ENCODE measurements around the gene CAD. TPM values are rescaled to one million over a fixed set of nuclear protein-coding genes. Genes with fewer than 3 reads are reported as not detected.
A peak's percentile ranks its signal among the peaks of the same experiment; 100 is the strongest.

The CAD gene
- total and polyA plus RNA-seq, 9 of the 15 experiments (the other 6 are each of a cell fraction or from before 2014, with no cell fraction given), result 7.5 to 126 (median 33.7) TPM

GRCh38 chr2:27249159-27249890, 32.2 kb downstream of the CAD start (continued):
- no peak for TF ChIP-seq RB1 (IDR thresholded peaks at IDR 0.05; ENCODE audit: low read depth)
- no peak for TF ChIP-seq BRF1 (IDR thresholded peaks at IDR 0.05; ENCODE audit: borderline replicate concordance, extremely low read depth, insufficient read length)
- TF ChIP-seq KLF16 (IDR thresholded peaks at IDR 0.05), result no peak
- TF ChIP-seq GATA2 (CRISPR knock-in tag; IDR thresholded peaks at IDR 0.05), result no peak

GRCh38 chr2:27249891-27250651, 32.9 kb downstream of the CAD start:
- POLR2A ChIA-PET, result interaction anchor here (1.3 to 1.9 kb wide), 2 partner anchors 14 to 33 kb away, joined by 3 to 4 read pairs; no protein-coding TSS in a partner anchor
- FAIRE-seq, result peak; percentile 74
- no peaks in the 10 kb centered on the region for H3K36me3 ChIP-seq (ENCODE audit: control insufficient read depth, insufficient read depth, low read length)
- peaks cover 9 to 23% of the 10 kb centered on the region in 2 experiments for H3K4me1 ChIP-seq (replicated peaks in 1 of 2; ENCODE audit: control insufficient read depth in 2 of 2, insufficient read depth in 2 of 2, low read length in 2 of 2)
- H3K27ac ChIP-seq (ENCODE audit: extremely low read depth, low read depth, low read length), result peak overlapping the region; percentile 56; the same call in 2 of the 3 replicates
- H3K4me3 ChIP-seq, result no peak overlapping the region
- no peaks in the 10 kb centered on the region; the same call in 1 of the 2 replicates for H4K20me1 ChIP-seq (replicated peaks; ENCODE audit: control insufficient read depth, insufficient read depth, low read length)
- 17% methylated on average over 19 of the region's 22 CpGs for WGBS (ENCODE audit: insufficient coverage, low coverage, missing lambda C conversion rate)
- H3K9ac ChIP-seq (ENCODE audit: insufficient read depth in 1 of 2, low read depth in 2 of 2, low read length in 2 of 2), result peak overlapping the region; percentile 39 to 87; a peak in 3 of 4 replicates
- no peaks in the 10 kb centered on the region for H3K9me3 ChIP-seq (replicated peaks; ENCODE audit: control insufficient read depth, insufficient read depth, low read depth, low read length)
- CTCF ChIA-PET (ENCODE audit: low intra/inter-chr PET ratio), result interaction anchor here (0.6 to 2.2 kb wide), 4 partner anchors 26 to 54 kb away, joined by 4 to 23 read pairs (median 11); no protein-coding TSS in a partner anchor
- H3K27me3 ChIP-seq (ENCODE audit: control insufficient read depth in 2 of 2, insufficient read depth in 2 of 2, low read length in 2 of 2), result no peaks in the 10 kb centered on the region
- in situ Hi-C loops (cut with MboI) (no loop called here), intact Hi-C loops (cut with micrococcal nuclease) (loop anchor here (1.0 kb wide), 2 partner anchors 30 to 53 kb away; no protein-coding TSS in a partner anchor)
- H3K4me2 ChIP-seq (ENCODE audit: insufficient read depth, low read length), result peak overlapping the region; percentile 48
- DNase-seq (ENCODE audit: extremely low read depth in 1 of 4, low spot score in 3 of 4), result peak; percentile 84 to 91 (median 88)
- H3K79me2 ChIP-seq (ENCODE audit: control insufficient read depth, insufficient read depth, low read length), result no peaks in the 10 kb centered on the region
- peak; percentile 96 for ATAC-seq
- H3K9me1 ChIP-seq (ENCODE audit: control insufficient read depth, insufficient read depth, low read length), result no peaks in the 10 kb centered on the region
- BruUV-seq (replicated peaks), result no TSS peak
- peak overlapping the region; percentile 95 for H2AFZ ChIP-seq (ENCODE audit: low read depth, low read length)
- TF ChIP-seq RCOR1 (IDR thresholded peaks at IDR 0.05; ENCODE audit: borderline replicate concordance in 1 of 2, low read depth in 2 of 2, low read length in 2 of 2), result no peak; a peak in 1 of 4 replicates
- TF ChIP-seq HBP1 (CRISPR knock-in tag; IDR thresholded peaks at IDR 0.05), result no peak
- no peak for TF ChIP-seq FOXA3 (CRISPR knock-in tag; conservative IDR thresholded peaks at IDR 0.05 in 1 of 2, IDR thresholded peaks at IDR 0.05 in 1 of 2)
- 0 out of 2 replicates have a peak, but pooled peaks have one; percentile 49 for TF ChIP-seq ZNF740 (CRISPR knock-in tag; IDR thresholded peaks at IDR 0.05)
- TF ChIP-seq ZNF740 (tag; IDR thresholded peaks at IDR 0.05), result no peak
- no peak for TF ChIP-seq KAT2B (IDR thresholded peaks at IDR 0.05; ENCODE audit: low read depth, low read length)
- TF ChIP-seq SRSF9 (IDR thresholded peaks at IDR 0.05; ENCODE audit: borderline replicate concordance, low read depth, low read length), result no peak
- TF ChIP-seq BRCA1 (IDR thresholded peaks at IDR 0.05), result no peak
- no peak for TF ChIP-seq BRCA1 (CRISPR knock-in tag; IDR thresholded peaks at IDR 0.05)
- peak; percentile 54 for TF ChIP-seq CTCFL (IDR thresholded peaks at IDR 0.05; ENCODE audit: borderline replicate concordance, insufficient read depth, low read depth, low read length, poor library complexity, severe bottlenecking)
